Spleen (tissue), 11 donors: ENCODE data around the gene ABHD1. TPM values are rescaled to one million over a fixed set of nuclear protein-coding genes. Genes with fewer than 3 reads are reported as not detected.
A peak's percentile ranks its signal among the peaks of the same experiment; 100 is the strongest.

Experiments
- DNase-seq: peaks from one replicate; pipeline ENCODE4 v3.0.0-alpha.2; 2020
- H3K27ac ChIP-seq, 8 donors: fragments of 200-600 bp; sonication (generic) in 7 of 8; 1 replicate in 4 of 8; 2 replicates in 4 of 8; pipeline versions ENCODE4 v1.5.0 to v1.8.0; 2016 to 2021; ENCODE audit warnings: inconsistent platforms in 4 of 8, mild to moderate bottlenecking in 4 of 8, moderate library complexity in 1 of 8
- H3K27me3 ChIP-seq, 7 donors: fragments of 200-600 bp; sonication (generic) in 6 of 7; replicated peaks in 1 of 7; 1 replicate in 4 of 7; 2 replicates in 3 of 7; pipeline versions ENCODE4 v1.5.0 to v1.8.0; 2016 to 2021; ENCODE audit warnings: inconsistent platforms in 3 of 7, mild to moderate bottlenecking in 1 of 7
- H3K36me3 ChIP-seq, 6 donors: fragments of 200-600 bp; sonication (generic) in 5 of 6; 1 replicate in 4 of 6; 2 replicates in 2 of 6; pipeline versions ENCODE4 v1.5.0 to v1.8.0; 2016 to 2021; ENCODE audit warnings: inconsistent platforms in 2 of 6
- H3K4me1 ChIP-seq, 6 donors: fragments of 200-600 bp; sonication (generic) in 5 of 6; 1 replicate in 3 of 6; 2 replicates in 3 of 6; pipeline versions ENCODE4 v1.5.0 to v1.8.0; 2016 to 2021; ENCODE audit warnings: inconsistent platforms in 3 of 6
- H3K4me3 ChIP-seq, 8 donors: fragments of 200-600 bp; sonication (generic) in 7 of 8; 1 replicate in 4 of 8; 2 replicates in 4 of 8; pipeline versions ENCODE4 v1.5.0 to v1.8.0; 2016 to 2021; ENCODE audit warnings: inconsistent platforms in 4 of 8, mild to moderate bottlenecking in 4 of 8, moderate library complexity in 2 of 8
- H3K9me3 ChIP-seq, 8 donors: fragments of 200-600 bp; sonication (generic) in 7 of 8; 1 replicate in 4 of 8; 2 replicates in 4 of 8; pipeline versions ENCODE4 v1.5.0 to v1.8.0; 2016 to 2021; ENCODE audit warnings: inconsistent platforms in 4 of 8
- CTCF ChIP-seq, 11 experiments: fragments of 200-600 bp in 7 of 11; fragments of 450-650 bp in 4 of 11; sonication (generic) in 4 of 11; IDR thresholded peaks in 8 of 11; conservative IDR thresholded peaks in 3 of 11; 1 replicate in 7 of 11; 2 replicates in 4 of 11; pipeline versions ENCODE4 v1.4.0 to v1.8.0; 2016 to 2021; ENCODE audit warnings: antibody characterized with exemption in 11 of 11, inconsistent platforms in 4 of 11, mild to moderate bottlenecking in 1 of 11
- POLR2A ChIP-seq, 3 donors: fragments of 450-650 bp; IDR thresholded peaks; one replicate each; pipeline ENCODE4 v1.5.1; 2017; ENCODE audit warnings: antibody characterized with exemption in 3 of 3, mild to moderate bottlenecking in 1 of 3
- POLR2AphosphoS5 ChIP-seq, 3 donors: sonication (generic); formaldehyde crosslinking; IDR thresholded peaks; one replicate each; pipeline ENCODE4 v1.5.1; 2017; ENCODE audit warnings: antibody characterized with exemption in 3 of 3
- WGBS, 5 donors: extraction: QIAGEN DNeasy Blood & Tissue Kit in 3 of 5; methylation state at CpG; one replicate each; pipeline versions ENCODE4 v1.1.5 to v1.1.7; 2013 to 2018; 5-methylcytosine and 5-hydroxymethylcytosine counted together
- intact Hi-C: fragments of 100-400 bp; cut with DNase I; formaldehyde crosslinking; loops from one replicate; pipeline ENCODE4 v1.15.0; 2023; ENCODE audit warnings: low total_unique reads
- polyA plus RNA-seq, 3 donors: library from polyadenylated mRNA; stranded (reverse); fragments of 200-250 nt; gene quantifications; one replicate each; pipeline ENCODE4 v1.2.1, GENCODE V29; 2013
- total RNA-seq, 7 donors: library from RNA; depleted of rRNA in 3 of 7; stranded (reverse); fragments of >200 nt in 3 of 7; fragmentation: NEBNext Ultra II Directional in 4 of 7; extraction: Animal tissue kit (Norgen Biotek cat#: 25700) in 4 of 7; gene quantifications; one replicate each; pipeline versions ENCODE4 v1.1.0 to v1.2.1, GENCODE V29; 2016 to 2021
- donor health status: healthy with polysubstance abuse.
- donor health status: DM: no; HTN: no; CAD: no; lungs with moderate emphysema.
- donor health status: DM: no; HTN: no; CAD: no.
- donor health status: Bipolar disorder and iron deficiency.
- donor health status: healthy.
- donor health status: DM: no; HTN: no; CAD: no.
- donor health status: DM: yes; HTN: yes; CAD: no.

Gene ABHD1
- total and polyA plus RNA-seq, 10 donors, result 0.38 to 1.6 (median 0.66) TPM; not detected in 1

GRCh38 chr2:27145682-27146081, 22.1 kb downstream of the ABHD1 start:
- no peak for TF ChIP-seq CTCF (IDR thresholded peaks at IDR 0.05 in 8 of 11, conservative IDR thresholded peaks at IDR 0.05 in 3 of 11)
- TF ChIP-seq POLR2A (IDR thresholded peaks at IDR 0.05), result no peak
- TF ChIP-seq POLR2AphosphoS5 (IDR thresholded peaks at IDR 0.05), result no peak
- H3K36me3 ChIP-seq, result no peaks in the 10 kb centered on the region
- no peaks in the 10 kb centered on the region for H3K9me3 ChIP-seq
- DNase-seq, result no peak
- 78 to 87% (median 81%) methylated on average over 2 of the region's 2 CpGs for WGBS, 5 donors
- H3K4me1 ChIP-seq, result peaks cover 0 to 3% (median 0%) of the 10 kb centered on the region in 6 donors
- H3K27me3 ChIP-seq, result peaks cover 0 to 16% (median 0%) of the 10 kb centered on the region in 7 donors
- H3K27ac ChIP-seq, result no peak overlapping the region
- intact Hi-C loops, result no loop called here
- no peak overlapping the region for H3K4me3 ChIP-seq

GRCh38 chr2:27147935-27148334, 24.3 kb downstream of the ABHD1 start:
- Histone ChIP-seq H3K4me1 (peaks cover 0 to 3% (median 0%) of the 10 kb centered on the region in 6 donors), H3K36me3 (no peaks in the 10 kb centered on the region), H3K27me3 (peaks cover 0 to 16% (median 0%) of the 10 kb centered on the region in 7 donors), H3K9me3 (no peaks in the 10 kb centered on the region), H3K27ac (no peak overlapping the region), H3K4me3 (no peak overlapping the region)
- intact Hi-C loops, result no loop called here
- peak; percentile 28 for DNase-seq
- TF ChIP-seq POLR2A (IDR thresholded peaks at IDR 0.05) (no peak), CTCF (IDR thresholded peaks at IDR 0.05 in 8 of 11, conservative IDR thresholded peaks at IDR 0.05 in 3 of 11) (no peak), POLR2AphosphoS5 (IDR thresholded peaks at IDR 0.05) (no peak)
- WGBS, 5 donors, result 89 to 93% (median 90%) methylated on average over 8 of the region's 8 CpGs

GRCh38 chr2:27148801-27149439, 25.3 kb downstream of the ABHD1 start, which contains the start of gene TCF23:
Gene TCF23, plus strand, starts transcription at chr2:27149004. Its CDS starts 130 bp downstream, at chr2:27149134.
- Histone ChIP-seq H3K4me1 (peaks cover 0 to 3% (median 0%) of the 10 kb centered on the region in 6 donors), H3K9me3 (no peaks in the 10 kb centered on the region), H3K27ac (peak within 1 kb of the TSS in 6 of 8 donors; percentile 26 to 60 (median 46)), H3K36me3 (no peaks in the 10 kb centered on the region), H3K27me3 (peaks cover 0 to 16% (median 0%) of the 10 kb centered on the region in 7 donors), H3K4me3 (peak within 1 kb of the TSS in 3 of 8 donors; percentile 9 to 34 (median 18))
- 64 to 88% (median 69%) methylated on average over 11 to 12 of the region's 12 CpGs for WGBS, 5 donors
- peak; percentile 76 for DNase-seq
- TF ChIP-seq POLR2AphosphoS5 (IDR thresholded peaks at IDR 0.05) (peak; percentile 7 to 68 (median 61)), CTCF (IDR thresholded peaks at IDR 0.05 in 8 of 11, conservative IDR thresholded peaks at IDR 0.05 in 3 of 11) (no peak)
- intact Hi-C loops, result no loop called here

GRCh38 chr2:27149570-27150405, 26.2 kb downstream of the ABHD1 start:
- peaks cover 0 to 3% (median 0%) of the 10 kb centered on the region in 6 donors for H3K4me1 ChIP-seq
- no peaks in the 10 kb centered on the region for H3K36me3 ChIP-seq
- peak overlapping the region in 2 of 8 donors; percentile 18 to 34 for H3K4me3 ChIP-seq
- H3K9me3 ChIP-seq, result no peaks in the 10 kb centered on the region
- TF ChIP-seq POLR2AphosphoS5 (IDR thresholded peaks at IDR 0.05) (peak in 1 of 3 donors; percentile 14), CTCF (IDR thresholded peaks at IDR 0.05 in 8 of 11, conservative IDR thresholded peaks at IDR 0.05 in 3 of 11) (no peak)
- WGBS, 5 donors, result 68 to 90% (median 83%) methylated on average over 4 to 29 of the region's 29 CpGs
- H3K27me3 ChIP-seq, result peaks cover 0 to 16% (median 0%) of the 10 kb centered on the region in 7 donors
- DNase-seq, result peak; percentile 68
- H3K27ac ChIP-seq, result peak overlapping the region in 6 of 8 donors; percentile 26 to 60 (median 46)
- intact Hi-C loops, result no loop called here
